Stimulated activated CD8-positive, alpha-beta memory T cell treated with anti-CD3 and anti-CD28 coated beads, Interleukin-2, amount 100 ng/mL, for 48 hours (primary cell): ENCODE measurements around the gene NMNAT3.
"Not testable (repeated sequence)": the region's sequence is repeated elsewhere in the genome, so short reads cannot be mapped to it uniquely, and the experiment has no call there.

Experiments
- DNase-seq, 2 donors: peaks; one replicate each; pipeline ENCODE4 v3.0.0-alpha.2; 2020; ENCODE audit warnings: low read depth in 2 of 2

NMNAT3 gene

GRCh38 chr3:139636511-139636910 lies 41.3 kb downstream of the NMNAT3 start:
- no peak for DNase-seq

- no peak for DNase-seq
These were observed 43.6 kb downstream of the NMNAT3 start for GRCh38 chr3:139634111-139634635.

- DNase-seq, result no peak
These were observed 44.3 kb downstream of the NMNAT3 start for GRCh38 chr3:139633511-139633910.

GRCh38 chr3:139630542-139630941 lies 47.2 kb downstream of the NMNAT3 start:
- no peak for DNase-seq

- DNase-seq, result no peak
These were observed 48.7 kb downstream of the NMNAT3 start for GRCh38 chr3:139629033-139629432.

- no peak for DNase-seq
These were observed 50.0 kb downstream of the NMNAT3 start for GRCh38 chr3:139627759-139628158.

GRCh38 chr3:139620438-139620837 lies 57.3 kb downstream of the NMNAT3 start:
- no peak for DNase-seq

- no peak for DNase-seq
These were observed 58.3 kb downstream of the NMNAT3 start for GRCh38 chr3:139619484-139619883.

GRCh38 chr3:139617672-139618268 lies 60.0 kb downstream of the NMNAT3 start:
- no peak for DNase-seq

GRCh38 chr3:139611528-139611927 lies 66.2 kb downstream of the NMNAT3 start:
- DNase-seq, result no peak

- DNase-seq, result no peak
These were observed 66.9 kb downstream of the NMNAT3 start for GRCh38 chr3:139610886-139611285.

- no peak for DNase-seq
These were observed 68.8 kb downstream of the NMNAT3 start for GRCh38 chr3:139608924-139609323.

GRCh38 chr3:139608108-139608380 lies 69.7 kb downstream of the NMNAT3 start:
- DNase-seq, result no peak

GRCh38 chr3:139607257-139608107 lies 70.3 kb downstream of the NMNAT3 start:
- no peak for DNase-seq

GRCh38 chr3:139602003-139602402 lies 75.8 kb downstream of the NMNAT3 start:
- DNase-seq, result no peak

GRCh38 chr3:139601191-139601961 lies 76.4 kb downstream of the NMNAT3 start:
- no peak for DNase-seq

GRCh38 chr3:139597947-139598346 lies 79.8 kb downstream of the NMNAT3 start:
- DNase-seq, result no peak

- DNase-seq, result not testable (repeated sequence)
These were observed 86.6 kb downstream of the NMNAT3 start for GRCh38 chr3:139591186-139591585.

- DNase-seq, result no peak
These were observed 89.3 kb downstream of the NMNAT3 start for GRCh38 chr3:139588450-139588849.

GRCh38 chr3:139587797-139588196 lies 90.0 kb downstream of the NMNAT3 start:
- DNase-seq, result no peak

GRCh38 chr3:139586420-139587017 lies 91.3 kb downstream of the NMNAT3 start:
- DNase-seq, result no peak

- DNase-seq, result no peak
These were observed 92.0 kb downstream of the NMNAT3 start for GRCh38 chr3:139585820-139586219.
